Measurements from ENCODE around the gene GADL1.

- TF ChIP-seq CTCF (IDR thresholded peaks at IDR 0.05; ENCODE audit: low read depth, low read length, poor library complexity, severe bottlenecking) (no peak), EZH2phosphoT487 (IDR thresholded peaks at IDR 0.05; ENCODE audit: borderline replicate concordance, low read length) (no peak)
These were observed 204.3 kb downstream of the GADL1 start for GRCh38 chr3:30690199-30690598.

Data from DOHH2 (cell line).